ENCODE results near the gene PIK3R2. TPM values are rescaled to one million over a fixed set of nuclear protein-coding genes. Genes with fewer than 3 reads are reported as not detected.

PIK3R2 gene
- total and polyA plus RNA-seq, 2 of the 13 experiments (the other 11 are each of a cell fraction or from before 2014, with no cell fraction given), result 18.6 to 25.3 TPM

DNA sequence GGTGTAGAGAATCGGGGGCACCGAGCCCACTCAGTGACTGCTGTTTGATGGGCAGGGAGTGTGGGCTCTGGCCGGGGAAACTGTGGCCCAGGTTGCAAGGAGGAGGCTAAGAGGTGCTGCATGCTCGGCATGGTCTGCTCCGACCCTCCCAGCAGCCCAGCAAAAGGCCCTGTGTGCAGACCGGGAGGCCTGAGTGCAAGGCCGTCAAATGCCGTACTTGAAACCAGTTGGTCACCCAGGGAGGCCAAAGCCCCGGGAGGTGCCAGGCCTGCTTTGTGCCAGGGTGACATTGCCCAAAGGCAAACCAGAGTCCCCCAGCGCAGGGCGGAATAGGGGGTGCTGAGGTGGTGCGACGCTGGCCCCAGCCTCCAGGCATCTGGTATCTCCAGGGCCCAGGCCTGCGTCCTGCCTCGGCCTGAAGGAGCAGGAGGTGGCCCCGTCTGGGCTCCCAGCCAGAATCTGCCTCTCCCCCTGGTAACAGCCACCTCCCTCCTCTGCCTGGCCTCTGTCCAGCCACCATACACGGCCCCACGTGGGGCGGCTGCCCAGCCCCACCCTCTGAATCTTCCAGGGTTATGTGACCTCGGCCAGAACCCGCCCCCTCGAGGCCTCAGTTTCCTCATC is 4.0 kb downstream of the PIK3R2 start (continued):
- TF ChIP-seq, protein P1, sequence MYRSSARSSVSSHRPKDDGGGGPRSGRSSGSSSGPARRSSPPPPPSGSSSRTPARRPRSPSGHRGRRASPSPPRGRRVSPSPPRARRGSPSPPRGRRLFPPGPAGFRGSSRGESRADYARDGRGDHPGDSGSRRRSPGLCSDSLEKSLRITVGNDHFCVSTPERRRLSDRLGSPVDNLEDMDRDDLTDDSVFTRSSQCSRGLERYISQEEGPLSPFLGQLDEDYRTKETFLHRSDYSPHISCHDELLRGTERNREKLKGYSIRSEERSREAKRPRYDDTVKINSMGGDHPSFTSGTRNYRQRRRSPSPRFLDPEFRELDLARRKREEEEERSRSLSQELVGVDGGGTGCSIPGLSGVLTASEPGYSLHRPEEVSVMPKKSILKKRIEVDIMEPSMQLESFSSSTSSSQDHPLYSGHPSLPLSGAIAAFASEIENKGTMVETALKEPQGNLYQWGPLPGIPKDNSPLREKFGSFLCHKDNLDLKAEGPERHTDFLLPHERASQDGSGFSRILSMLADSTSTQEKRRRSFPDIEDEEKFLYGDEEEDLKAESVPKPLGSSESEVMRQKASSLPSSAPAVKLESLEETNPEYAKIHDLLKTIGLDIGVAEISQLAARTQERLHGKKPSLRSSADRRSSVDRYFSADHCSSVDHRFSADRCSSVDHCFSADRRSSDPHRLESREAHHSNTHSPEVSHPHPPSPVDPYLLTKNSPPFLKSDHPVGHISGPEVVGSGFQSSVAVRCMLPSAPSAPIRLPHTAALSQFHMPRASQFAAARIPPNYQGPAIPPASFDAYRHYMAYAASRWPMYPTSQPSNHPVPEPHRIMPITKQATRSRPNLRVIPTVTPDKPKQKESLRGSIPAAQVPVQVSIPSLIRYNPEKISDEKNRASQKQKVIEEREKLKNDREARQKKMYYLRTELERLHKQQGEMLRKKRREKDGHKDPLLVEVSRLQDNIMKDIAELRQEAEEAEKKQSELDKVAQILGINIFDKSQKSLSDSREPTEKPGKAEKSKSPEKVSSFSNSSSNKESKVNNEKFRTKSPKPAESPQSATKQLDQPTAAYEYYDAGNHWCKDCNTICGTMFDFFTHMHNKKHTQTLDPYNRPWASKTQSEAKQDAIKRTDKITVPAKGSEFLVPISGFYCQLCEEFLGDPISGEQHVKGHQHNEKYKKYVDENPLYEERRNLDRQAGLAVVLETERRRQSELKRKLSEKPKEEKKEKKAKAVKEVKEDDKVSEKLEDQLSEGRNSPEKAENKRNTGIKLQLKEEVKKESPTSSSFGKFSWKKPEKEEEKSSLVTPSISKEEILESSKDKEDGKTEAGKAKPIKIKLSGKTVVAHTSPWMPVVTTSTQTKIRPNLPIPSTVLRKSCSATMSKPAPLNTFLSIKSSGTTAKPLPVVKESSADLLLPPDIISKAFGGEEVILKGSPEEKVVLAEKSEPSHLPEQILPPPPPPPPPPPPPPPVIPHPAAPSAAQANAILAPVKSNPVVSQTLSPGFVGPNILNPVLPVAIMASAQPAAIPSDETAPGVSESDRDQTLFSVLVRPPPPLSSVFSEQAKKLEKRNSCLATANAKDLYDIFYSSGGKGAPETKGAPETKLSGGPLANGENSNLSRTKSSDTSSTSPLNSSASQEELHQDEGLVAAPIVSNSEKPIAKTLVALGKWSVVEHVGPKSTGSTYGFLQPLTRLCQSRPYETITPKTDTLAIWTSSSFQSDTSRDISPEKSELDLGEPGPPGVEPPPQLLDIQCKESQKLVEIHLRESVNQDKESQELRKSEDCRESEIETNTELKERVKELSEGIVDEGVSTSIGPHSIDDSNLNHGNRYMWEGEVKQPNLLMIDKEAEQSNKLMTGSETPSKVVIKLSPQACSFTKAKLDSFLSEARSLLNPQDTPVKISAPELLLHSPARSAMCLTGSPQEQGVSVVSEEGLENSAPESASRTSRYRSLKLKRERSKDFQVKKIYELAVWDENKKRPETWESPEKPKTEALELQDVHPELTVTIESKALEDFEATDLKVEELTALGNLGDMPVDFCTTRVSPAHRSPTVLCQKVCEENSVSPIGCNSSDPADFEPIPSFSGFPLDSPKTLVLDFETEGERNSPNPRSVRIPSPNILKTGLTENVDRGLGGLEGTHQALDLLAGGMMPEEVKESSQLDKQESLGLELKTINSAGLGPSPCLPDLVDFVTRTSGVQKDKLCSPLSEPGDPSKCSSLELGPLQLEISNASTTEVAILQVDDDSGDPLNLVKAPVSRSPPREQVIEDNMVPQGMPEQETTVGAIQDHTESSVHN (CRISPR knock-in tag; IDR thresholded peaks at IDR 0.05), result no peak
- TF ChIP-seq YY1 (IDR thresholded peaks at IDR 0.05; ENCODE audit: insufficient read depth, insufficient replicate concordance, low read depth, low read length) (no peak), PLRG1 (conservative IDR thresholded peaks at IDR 0.05) (no peak), ZNF674 (CRISPR knock-in tag; IDR thresholded peaks at IDR 0.05; ENCODE audit: low read depth) (no peak), ZC3H13 (CRISPR knock-in tag; IDR thresholded peaks at IDR 0.05) (no peak), ZMAT3 (CRISPR knock-in tag; conservative IDR thresholded peaks at IDR 0.05) (no peak), RCOR2 (CRISPR knock-in tag; IDR thresholded peaks at IDR 0.05) (no peak), HNRNPK (IDR thresholded peaks at IDR 0.05; ENCODE audit: low read depth, low read length, poor library complexity, severe bottlenecking) (no peak)
- TF ChIP-seq, protein P2, sequence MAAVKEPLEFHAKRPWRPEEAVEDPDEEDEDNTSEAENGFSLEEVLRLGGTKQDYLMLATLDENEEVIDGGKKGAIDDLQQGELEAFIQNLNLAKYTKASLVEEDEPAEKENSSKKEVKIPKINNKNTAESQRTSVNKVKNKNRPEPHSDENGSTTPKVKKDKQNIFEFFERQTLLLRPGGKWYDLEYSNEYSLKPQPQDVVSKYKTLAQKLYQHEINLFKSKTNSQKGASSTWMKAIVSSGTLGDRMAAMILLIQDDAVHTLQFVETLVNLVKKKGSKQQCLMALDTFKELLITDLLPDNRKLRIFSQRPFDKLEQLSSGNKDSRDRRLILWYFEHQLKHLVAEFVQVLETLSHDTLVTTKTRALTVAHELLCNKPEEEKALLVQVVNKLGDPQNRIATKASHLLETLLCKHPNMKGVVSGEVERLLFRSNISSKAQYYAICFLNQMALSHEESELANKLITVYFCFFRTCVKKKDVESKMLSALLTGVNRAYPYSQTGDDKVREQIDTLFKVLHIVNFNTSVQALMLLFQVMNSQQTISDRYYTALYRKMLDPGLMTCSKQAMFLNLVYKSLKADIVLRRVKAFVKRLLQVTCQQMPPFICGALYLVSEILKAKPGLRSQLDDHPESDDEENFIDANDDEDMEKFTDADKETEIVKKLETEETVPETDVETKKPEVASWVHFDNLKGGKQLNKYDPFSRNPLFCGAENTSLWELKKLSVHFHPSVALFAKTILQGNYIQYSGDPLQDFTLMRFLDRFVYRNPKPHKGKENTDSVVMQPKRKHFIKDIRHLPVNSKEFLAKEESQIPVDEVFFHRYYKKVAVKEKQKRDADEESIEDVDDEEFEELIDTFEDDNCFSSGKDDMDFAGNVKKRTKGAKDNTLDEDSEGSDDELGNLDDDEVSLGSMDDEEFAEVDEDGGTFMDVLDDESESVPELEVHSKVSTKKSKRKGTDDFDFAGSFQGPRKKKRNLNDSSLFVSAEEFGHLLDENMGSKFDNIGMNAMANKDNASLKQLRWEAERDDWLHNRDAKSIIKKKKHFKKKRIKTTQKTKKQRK (IDR thresholded peaks at IDR 0.05; ENCODE audit: low read length), result no peak
- TF ChIP-seq, protein P3, sequence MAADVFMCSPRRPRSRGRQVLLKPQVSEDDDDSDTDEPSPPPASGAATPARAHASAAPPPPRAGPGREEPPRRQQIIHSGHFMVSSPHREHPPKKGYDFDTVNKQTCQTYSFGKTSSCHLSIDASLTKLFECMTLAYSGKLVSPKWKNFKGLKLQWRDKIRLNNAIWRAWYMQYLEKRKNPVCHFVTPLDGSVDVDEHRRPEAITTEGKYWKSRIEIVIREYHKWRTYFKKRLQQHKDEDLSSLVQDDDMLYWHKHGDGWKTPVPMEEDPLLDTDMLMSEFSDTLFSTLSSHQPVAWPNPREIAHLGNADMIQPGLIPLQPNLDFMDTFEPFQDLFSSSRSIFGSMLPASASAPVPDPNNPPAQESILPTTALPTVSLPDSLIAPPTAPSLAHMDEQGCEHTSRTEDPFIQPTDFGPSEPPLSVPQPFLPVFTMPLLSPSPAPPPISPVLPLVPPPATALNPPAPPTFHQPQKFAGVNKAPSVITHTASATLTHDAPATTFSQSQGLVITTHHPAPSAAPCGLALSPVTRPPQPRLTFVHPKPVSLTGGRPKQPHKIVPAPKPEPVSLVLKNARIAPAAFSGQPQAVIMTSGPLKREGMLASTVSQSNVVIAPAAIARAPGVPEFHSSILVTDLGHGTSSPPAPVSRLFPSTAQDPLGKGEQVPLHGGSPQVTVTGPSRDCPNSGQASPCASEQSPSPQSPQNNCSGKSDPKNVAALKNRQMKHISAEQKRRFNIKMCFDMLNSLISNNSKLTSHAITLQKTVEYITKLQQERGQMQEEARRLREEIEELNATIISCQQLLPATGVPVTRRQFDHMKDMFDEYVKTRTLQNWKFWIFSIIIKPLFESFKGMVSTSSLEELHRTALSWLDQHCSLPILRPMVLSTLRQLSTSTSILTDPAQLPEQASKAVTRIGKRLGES (CRISPR knock-in tag; IDR thresholded peaks at IDR 0.05; ENCODE audit: borderline replicate concordance), result no peak
- TF ChIP-seq, protein P4, sequence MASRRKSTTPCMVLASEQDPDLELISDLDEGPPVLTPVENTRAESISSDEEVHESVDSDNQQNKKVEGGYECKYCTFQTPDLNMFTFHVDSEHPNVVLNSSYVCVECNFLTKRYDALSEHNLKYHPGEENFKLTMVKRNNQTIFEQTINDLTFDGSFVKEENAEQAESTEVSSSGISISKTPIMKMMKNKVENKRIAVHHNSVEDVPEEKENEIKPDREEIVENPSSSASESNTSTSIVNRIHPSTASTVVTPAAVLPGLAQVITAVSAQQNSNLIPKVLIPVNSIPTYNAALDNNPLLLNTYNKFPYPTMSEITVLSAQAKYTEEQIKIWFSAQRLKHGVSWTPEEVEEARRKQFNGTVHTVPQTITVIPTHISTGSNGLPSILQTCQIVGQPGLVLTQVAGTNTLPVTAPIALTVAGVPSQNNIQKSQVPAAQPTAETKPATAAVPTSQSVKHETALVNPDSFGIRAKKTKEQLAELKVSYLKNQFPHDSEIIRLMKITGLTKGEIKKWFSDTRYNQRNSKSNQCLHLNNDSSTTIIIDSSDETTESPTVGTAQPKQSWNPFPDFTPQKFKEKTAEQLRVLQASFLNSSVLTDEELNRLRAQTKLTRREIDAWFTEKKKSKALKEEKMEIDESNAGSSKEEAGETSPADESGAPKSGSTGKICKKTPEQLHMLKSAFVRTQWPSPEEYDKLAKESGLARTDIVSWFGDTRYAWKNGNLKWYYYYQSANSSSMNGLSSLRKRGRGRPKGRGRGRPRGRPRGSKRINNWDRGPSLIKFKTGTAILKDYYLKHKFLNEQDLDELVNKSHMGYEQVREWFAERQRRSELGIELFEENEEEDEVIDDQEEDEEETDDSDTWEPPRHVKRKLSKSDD (CRISPR knock-in tag; IDR thresholded peaks at IDR 0.05; ENCODE audit: low read depth), result no peak
